HTERT RPE-1 (cell line): ENCODE measurements around the gene EDIL3.
"Not testable (repeated sequence)": the region's sequence is repeated elsewhere in the genome, so short reads cannot be mapped to it uniquely, and the experiment has no call there.

Source experiments
- in situ Hi-C: fragments of 300-500 bp; cut with MboI; formaldehyde crosslinking; loops from 4 replicates; pipeline ENCODE4 v1.14.3; 2020; ENCODE audit warnings: low sequenced_read_pairs

Gene EDIL3

GRCh38 chr5:84086511-84086910, 298.2 kb downstream of the EDIL3 start:
- in situ Hi-C loops, result no loop called here

- in situ Hi-C loops, result no loop called here
These were observed 299.2 kb downstream of the EDIL3 start for GRCh38 chr5:84085387-84086041.

- in situ Hi-C loops, result no loop called here
These were observed 303.8 kb downstream of the EDIL3 start for GRCh38 chr5:84080908-84081307.

- in situ Hi-C loops, result no loop called here
These were observed 312.3 kb downstream of the EDIL3 start for GRCh38 chr5:84072339-84072738.

- in situ Hi-C loops, result no loop called here
These were observed 315.0 kb downstream of the EDIL3 start for GRCh38 chr5:84069608-84070179.

GRCh38 chr5:84063041-84063440, 321.6 kb downstream of the EDIL3 start:
- in situ Hi-C loops, result no loop called here

GRCh38 chr5:84059672-84060071, 325.0 kb downstream of the EDIL3 start:
- in situ Hi-C loops, result no loop called here

- in situ Hi-C loops, result no loop called here
These were observed 326.1 kb downstream of the EDIL3 start for GRCh38 chr5:84058561-84058960.

- in situ Hi-C loops, result no loop called here
These were observed 327.5 kb downstream of the EDIL3 start for GRCh38 chr5:84057211-84057610.

GRCh38 chr5:84045964-84046363, 338.7 kb downstream of the EDIL3 start:
- in situ Hi-C loops, result no loop called here

GRCh38 chr5:84036842-84037241, 347.8 kb downstream of the EDIL3 start:
- in situ Hi-C loops, result no loop called here

GRCh38 chr5:84032324-84032723, 352.4 kb downstream of the EDIL3 start:
- in situ Hi-C loops, result no loop called here

GRCh38 chr5:84028093-84028492, 356.6 kb downstream of the EDIL3 start:
- in situ Hi-C loops, result no loop called here

GRCh38 chr5:84018521-84018920, 366.2 kb downstream of the EDIL3 start:
- in situ Hi-C loops, result not testable (repeated sequence)

- in situ Hi-C loops, result no loop called here
These were observed 367.0 kb downstream of the EDIL3 start for GRCh38 chr5:84017523-84018172.

GRCh38 chr5:84016085-84016484, 368.6 kb downstream of the EDIL3 start:
- in situ Hi-C loops, result no loop called here

GRCh38 chr5:84014966-84015365, 369.7 kb downstream of the EDIL3 start:
- in situ Hi-C loops, result no loop called here

- in situ Hi-C loops, result no loop called here
These were observed 390.9 kb downstream of the EDIL3 start for GRCh38 chr5:83993803-83994202.

- in situ Hi-C loops, result no loop called here
These were observed 393.0 kb downstream of the EDIL3 start for GRCh38 chr5:83991566-83992224.

GRCh38 chr5:83988293-83988685, 396.4 kb downstream of the EDIL3 start:
- in situ Hi-C loops, result no loop called here

- in situ Hi-C loops, result no loop called here
These were observed 397.0 kb downstream of the EDIL3 start for GRCh38 chr5:83987513-83988292.
